ENCODE results near the gene COL6A3. TPM values are rescaled to one million over a fixed set of nuclear protein-coding genes. Genes with fewer than 3 reads are reported as not detected.

Gene COL6A3
- total RNA-seq, 1 experiment from 2014 or later: 0.81 TPM

DNA sequence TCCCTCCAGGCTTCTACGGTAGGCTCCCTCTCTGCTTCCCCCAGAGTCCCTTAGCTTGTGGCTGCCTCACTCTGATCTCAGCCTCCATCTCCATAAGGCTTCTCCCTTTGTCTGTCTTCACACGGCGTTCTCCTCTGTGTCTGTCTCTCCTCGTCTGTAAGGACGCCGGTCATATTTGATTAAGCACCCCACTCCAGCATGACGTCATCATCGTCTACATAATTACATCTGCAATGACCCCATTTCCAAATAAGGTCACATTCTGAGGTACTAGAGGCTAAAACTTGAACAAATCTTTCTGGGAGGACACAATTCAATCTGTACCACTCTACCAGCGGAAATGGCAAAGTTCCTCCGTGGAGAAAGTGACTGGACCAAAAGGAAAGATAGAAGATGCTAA is 8.3 kb upstream of the COL6A3 start:
- Histone ChIP-seq H2AFZ (ENCODE audit: low read length) (no peak overlapping the region), H3K4me2 (ENCODE audit: insufficient read depth, insufficient read length, low read length) (no peak overlapping the region)

More for the DNA sequence above, 8.3 kb upstream of the COL6A3 start:
- Histone ChIP-seq H3K9me3 (ENCODE audit: control insufficient read depth, low read depth, low read length) (no peaks in the 10 kb centered on the region), H3K23ac (ENCODE audit: insufficient read length, low read depth, low read length) (no peak overlapping the region), H2BK120ac (ENCODE audit: low read depth, low read length, poor library complexity, severe bottlenecking) (no peak overlapping the region), H2BK20ac (ENCODE audit: low read depth, low read length, poor library complexity, severe bottlenecking) (no peak overlapping the region), H3K9ac (ENCODE audit: extremely low read depth, insufficient read length, low read length) (no peak overlapping the region), H2BK12ac (ENCODE audit: insufficient read length, low read depth, low read length) (no peak overlapping the region), H3K79me1 (ENCODE audit: insufficient read depth, low read depth, low read length, poor library complexity, severe bottlenecking) (no peaks in the 10 kb centered on the region), H3K14ac (ENCODE audit: insufficient read depth, low read length) (no peak overlapping the region), H3K56ac (ENCODE audit: insufficient read length, low read depth, low read length) (no peak overlapping the region), H3K23me2 (ENCODE audit: insufficient read length, low read depth, low read length, poor library complexity, severe bottlenecking) (no peaks in the 10 kb centered on the region), H3T11ph (ENCODE audit: low read length) (no peak overlapping the region), H4K5ac (ENCODE audit: insufficient read length, low read depth, low read length) (no peak overlapping the region), H4K91ac (ENCODE audit: insufficient read length, low read depth, low read length) (no peak overlapping the region), H3K18ac (ENCODE audit: insufficient read length, low read depth, low read length) (no peak overlapping the region), H3K79me2 (ENCODE audit: insufficient read depth, low read length) (no peaks in the 10 kb centered on the region), H4K8ac (replicated peaks; ENCODE audit: insufficient read length, low read depth, low read length) (no peak overlapping the region), H4K20me1 (ENCODE audit: control insufficient read depth, insufficient read depth, insufficient read length) (no peaks in the 10 kb centered on the region), H3K4ac (ENCODE audit: low read depth, low read length) (no peak overlapping the region), H3K27me3 (ENCODE audit: insufficient read depth, low read length) (no peaks in the 10 kb centered on the region), H3K27ac (ENCODE audit: insufficient read length, low read depth, low read length) (no peak overlapping the region), H2BK5ac (ENCODE audit: insufficient read length, low read length) (no peak overlapping the region), H2AK5ac (ENCODE audit: insufficient read length, low read length) (no peak overlapping the region), H2BK15ac (ENCODE audit: low read depth, low read length) (no peak overlapping the region), H3K4me1 (ENCODE audit: insufficient read depth, low read length) (no peaks in the 10 kb centered on the region)
- peaks cover 76% of the 10 kb centered on the region for H3K27me3 Mint-ChIP-seq (ENCODE audit: low read depth)
- H3K4me3 Mint-ChIP-seq: no peak overlapping the region
- no peak for TF ChIP-seq CTCF (conservative IDR thresholded peaks at IDR 0.05)
- H3K4me1 Mint-ChIP-seq: peaks cover 3 to 5% of the 10 kb centered on the region in 2 experiments
- no peak overlapping the region for H3K27ac Mint-ChIP-seq
- no peaks in the 10 kb centered on the region; a peak in 1 of 7 replicates for H3K36me3 Mint-ChIP-seq (ENCODE audit: insufficient read depth in 1 of 3, low read depth in 3 of 3)
- H3K9me3 Mint-ChIP-seq: no peaks in the 10 kb centered on the region; a peak in 1 of 5 replicates
- no CpG with 5 or more reads among the region's 10 CpGs for WGBS (ENCODE audit: extremely low coverage, insufficient read length, low lambda C conversion rate)
- DNase-seq: no peak

Measured in H9 (cell line).